Fibroblast of skin of right quadriceps (primary cell): ENCODE data around the gene NRN1L.
"Not testable (repeated sequence)": the region's sequence is repeated elsewhere in the genome, so short reads cannot be mapped to it uniquely, and the experiment has no call there.

Source experiments
- DNase-seq: peaks from one replicate; pipeline ENCODE4 v3.0.0-alpha.2; 2013

The NRN1L gene

DNA sequence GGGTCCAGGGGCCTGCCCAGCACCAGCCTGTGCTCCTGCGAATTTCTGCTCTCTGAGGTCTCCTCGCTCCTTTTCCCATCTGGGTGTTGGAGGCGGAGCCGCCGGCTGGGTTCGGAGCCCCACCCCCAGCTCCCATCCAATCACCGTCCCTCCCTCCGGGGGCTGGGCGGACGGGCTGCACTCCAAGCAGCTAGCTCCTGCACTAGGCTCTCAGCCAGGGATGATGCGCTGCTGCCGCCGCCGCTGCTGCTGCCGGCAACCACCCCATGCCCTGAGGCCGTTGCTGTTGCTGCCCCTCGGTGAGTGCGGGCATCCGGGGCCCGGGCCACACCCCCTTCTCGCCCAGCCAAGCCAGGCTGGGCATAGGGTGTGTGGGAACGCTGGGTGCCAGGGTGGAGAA lies at the start of gene NRN1L:
Gene NRN1L, plus strand, starts transcription at position 202 of the 400 bp plus-strand sequence. Its CDS starts 19 bp downstream, at position 221.
- peak; percentile 87 for DNase-seq

DNA sequence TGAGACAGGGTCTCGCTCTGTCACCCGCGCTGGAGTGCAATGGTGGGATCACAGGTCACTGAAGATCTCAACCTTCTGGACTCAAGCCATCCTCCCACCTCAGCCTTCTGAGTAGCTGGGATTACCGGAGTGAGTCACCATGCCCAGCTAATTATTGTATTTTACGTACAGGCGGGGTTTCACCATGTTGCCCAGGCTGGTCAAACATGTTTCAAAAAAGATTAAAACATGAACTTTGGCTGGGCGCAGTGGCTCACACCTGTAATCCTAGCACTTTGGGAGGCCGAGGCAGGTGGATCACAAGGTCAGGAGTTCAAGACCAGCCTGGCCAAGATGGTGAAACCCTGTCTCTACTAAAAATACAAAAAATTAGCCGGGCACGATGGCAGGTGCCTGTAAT lies 47.5 kb upstream of the NRN1L start:
- not testable (repeated sequence) for DNase-seq

- DNase-seq, result no peak
These were observed 46.9 kb upstream of the NRN1L start for GRCh38 chr16:67837811-67838210.

- no peak for DNase-seq
These were observed 43.4 kb upstream of the NRN1L start for GRCh38 chr16:67841198-67841815.

DNA sequence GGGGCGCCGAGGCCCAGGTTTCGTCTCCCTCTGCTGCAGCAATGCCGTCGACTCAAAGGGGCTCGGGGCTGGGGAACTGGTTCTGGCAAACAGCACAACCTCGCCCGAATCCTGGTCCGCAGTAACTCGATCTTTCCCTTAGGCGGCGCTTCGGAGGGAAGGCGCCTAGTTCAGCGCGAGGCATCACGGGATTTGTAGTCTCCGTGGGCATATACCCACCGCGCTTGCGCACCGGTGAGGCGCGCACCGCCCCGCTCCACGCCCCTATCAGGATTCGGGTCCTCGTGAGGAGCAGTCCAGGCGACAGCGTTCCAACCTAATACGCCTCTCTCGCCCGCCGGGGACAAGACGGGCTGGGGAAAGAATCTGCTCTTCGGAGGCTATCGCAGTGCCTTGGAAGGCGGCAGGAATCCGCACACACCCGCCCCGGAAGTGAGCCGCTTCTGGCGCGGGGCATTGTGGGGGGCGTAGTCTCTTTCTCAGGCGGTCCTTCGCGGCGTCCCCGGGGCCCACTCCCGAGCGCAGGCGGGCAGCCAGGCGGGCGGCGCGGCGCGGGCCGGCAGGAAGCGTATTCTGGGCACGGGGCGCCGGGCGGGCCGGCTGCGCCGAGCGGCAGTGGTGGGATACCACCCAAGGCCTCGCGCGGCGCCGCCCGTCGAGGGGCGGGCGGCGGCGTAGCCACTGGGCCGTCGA lies 42.7 kb upstream of the NRN1L start, which contains the start of gene THAP11:
Gene THAP11, plus strand, starts transcription at position 505 of the 693 bp plus-strand sequence. CDS start 235 bp downstream, outside the sequence.
- DNase-seq, result peak; percentile 94

GRCh38 chr16:67842509-67843342 lies 42.0 kb upstream of the NRN1L start:
- peak; percentile 31 for DNase-seq

- no peak for DNase-seq
These were observed 41.3 kb upstream of the NRN1L start for GRCh38 chr16:67843343-67843765.

- DNase-seq, result peak; percentile 38
These were observed 40.2 kb upstream of the NRN1L start for GRCh38 chr16:67844497-67844896.

- no peak for DNase-seq
These were observed 39.2 kb upstream of the NRN1L start for GRCh38 chr16:67845291-67846062.

DNA sequence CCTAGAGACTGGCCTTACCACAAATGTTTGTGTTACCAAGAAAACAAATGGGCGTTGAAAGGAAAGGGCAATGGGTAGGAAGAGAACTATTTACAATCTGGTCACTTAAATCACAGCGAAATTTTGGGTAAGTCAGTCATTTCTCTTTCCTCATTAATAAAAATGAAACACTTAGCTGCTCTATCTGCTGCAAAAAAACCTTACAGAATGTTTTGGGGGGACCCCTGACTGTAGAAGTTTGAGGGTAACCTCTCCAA lies 38.7 kb upstream of the NRN1L start:
- DNase-seq, result no peak

GRCh38 chr16:67846320-67847063 lies 38.2 kb upstream of the NRN1L start, which contains the start of gene NUTF2:
NUTF2 (plus strand) TSS chr16:67846933; CDS start chr16:67865131, 18,198 bp downstream.
- DNase-seq, result peak; percentile 96

DNA sequence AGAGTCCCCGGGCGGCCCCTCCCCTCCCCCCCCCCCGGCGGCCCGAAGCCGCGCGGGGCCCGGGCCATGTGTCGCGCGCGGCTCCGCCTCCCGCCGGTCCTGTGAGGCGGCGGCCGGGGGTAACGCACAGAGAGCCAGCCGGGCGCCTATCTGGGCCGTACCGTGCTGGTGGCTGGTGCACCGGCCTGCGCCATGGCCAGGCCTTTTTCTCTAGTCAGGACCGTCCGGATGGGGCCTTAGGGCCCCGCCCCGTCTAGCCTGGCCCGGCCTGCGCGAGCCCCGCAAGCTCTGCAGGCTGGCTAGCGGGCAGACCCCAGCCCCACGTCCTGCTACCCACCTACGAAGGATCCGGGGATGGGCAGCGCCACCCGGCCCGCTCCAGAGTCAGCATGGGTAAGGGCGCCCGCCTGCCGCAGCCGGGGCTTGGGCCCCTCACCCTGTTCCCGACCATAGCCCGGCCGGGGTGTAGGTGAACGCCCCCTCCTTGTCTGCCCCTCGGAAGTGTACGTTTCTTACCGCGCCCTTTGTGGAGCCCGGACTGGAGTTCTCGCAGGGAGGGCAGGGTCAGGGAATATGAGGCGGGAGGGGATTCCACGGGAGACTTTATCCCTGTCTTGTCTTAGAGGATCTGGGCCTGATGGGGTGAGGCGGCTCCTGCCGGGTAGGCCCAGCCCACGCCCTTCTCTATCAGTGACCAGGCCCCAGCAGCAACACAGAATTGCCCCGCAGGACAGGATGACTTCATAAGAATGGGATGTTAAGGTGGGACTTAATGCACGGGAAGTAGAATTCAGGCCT lies 37.4 kb upstream of the NRN1L start, which contains the start of gene CENPT:
Gene CENPT, minus strand, starts transcription at position 630 of the 798 bp plus-strand sequence. CDS start 13,834 bp downstream, outside the sequence.
- peak; percentile 57 for DNase-seq

DNA sequence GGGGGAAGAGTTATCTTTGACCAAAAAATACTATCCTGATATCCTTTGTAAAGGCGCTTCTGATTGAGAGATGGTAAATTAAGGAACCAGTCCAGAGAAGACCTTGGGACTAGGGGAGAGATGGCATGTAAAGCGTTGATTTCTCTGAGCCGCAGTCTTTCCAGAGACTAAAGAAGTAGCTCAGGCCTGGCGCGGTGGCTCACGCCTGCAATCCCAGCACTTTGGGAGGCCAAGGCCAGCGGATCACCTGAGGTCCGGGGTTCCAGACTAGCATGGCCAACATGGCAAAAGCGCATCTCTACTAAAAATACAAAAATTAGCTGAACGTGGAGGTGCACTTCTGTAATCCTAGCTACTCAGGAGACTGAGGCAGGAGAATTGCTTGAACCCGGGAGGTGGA lies 36.6 kb upstream of the NRN1L start:
- no peak for DNase-seq

GRCh38 chr16:67853670-67854069 lies 31.0 kb upstream of the NRN1L start:
- DNase-seq, result no peak

GRCh38 chr16:67855789-67856188 lies 28.9 kb upstream of the NRN1L start:
- DNase-seq, result no peak

DNA sequence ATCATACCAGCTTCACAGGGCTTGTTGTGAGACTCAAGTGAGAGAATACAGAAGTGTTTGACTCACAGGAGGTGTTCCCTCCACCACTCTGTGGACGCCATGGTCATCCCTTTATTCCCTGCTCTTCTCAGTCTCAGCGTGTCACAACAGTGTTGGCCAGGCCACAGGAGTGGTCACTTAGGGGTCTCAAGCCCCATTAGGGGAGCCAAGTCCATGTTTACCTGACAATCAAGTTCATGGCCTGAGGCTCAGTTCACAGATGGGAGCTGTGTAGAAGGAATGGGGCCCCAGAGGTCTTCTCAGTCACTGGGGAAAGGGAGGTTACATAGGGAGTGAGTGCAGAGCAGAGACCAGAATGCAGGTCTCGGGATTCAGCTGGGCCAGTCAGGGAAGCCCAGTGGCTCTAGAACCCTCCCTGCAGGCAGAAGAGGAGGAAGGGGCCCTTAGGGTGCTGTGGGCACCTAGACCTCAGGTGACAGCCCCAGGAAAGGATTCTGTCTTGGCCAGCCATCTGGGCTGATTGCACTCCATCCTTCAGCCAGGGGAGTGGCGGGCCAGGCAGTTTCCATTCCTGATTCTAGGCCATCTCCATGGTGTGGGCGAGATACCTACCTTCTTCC lies 27.6 kb upstream of the NRN1L start:
- DNase-seq, result no peak

DNA sequence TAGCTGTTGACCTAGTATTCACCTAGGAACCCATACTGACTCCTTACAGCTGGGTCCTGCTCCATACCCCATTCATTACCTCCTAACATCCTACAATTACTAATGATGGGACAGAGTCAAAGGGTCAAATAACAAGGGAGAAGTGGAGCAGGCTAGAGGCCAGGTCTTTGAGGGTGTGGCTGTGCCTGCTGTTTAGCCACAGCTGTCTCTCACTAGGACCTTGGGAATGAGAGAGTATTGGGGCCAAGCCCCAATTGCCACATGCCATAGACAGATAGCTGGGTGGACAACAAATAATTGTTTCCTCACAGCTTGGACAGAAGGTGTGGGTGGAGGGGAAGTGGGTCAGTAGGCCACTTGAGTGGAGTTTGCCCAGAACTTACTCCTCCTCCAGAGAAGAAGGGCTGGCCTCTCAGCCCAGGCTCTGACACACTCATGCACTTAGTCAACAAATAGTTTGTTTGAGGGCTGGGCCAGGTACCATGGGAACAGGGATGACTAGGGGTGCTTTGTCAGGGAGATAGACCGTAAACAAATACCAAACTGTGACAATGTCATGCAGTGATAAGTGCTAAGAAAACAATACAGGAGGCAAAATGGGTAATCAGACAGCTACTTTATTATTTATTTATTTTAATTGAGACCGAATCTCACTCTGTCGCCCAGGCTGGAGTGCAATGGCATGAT lies 27.0 kb upstream of the NRN1L start:
- peak; percentile 81 for DNase-seq

DNA sequence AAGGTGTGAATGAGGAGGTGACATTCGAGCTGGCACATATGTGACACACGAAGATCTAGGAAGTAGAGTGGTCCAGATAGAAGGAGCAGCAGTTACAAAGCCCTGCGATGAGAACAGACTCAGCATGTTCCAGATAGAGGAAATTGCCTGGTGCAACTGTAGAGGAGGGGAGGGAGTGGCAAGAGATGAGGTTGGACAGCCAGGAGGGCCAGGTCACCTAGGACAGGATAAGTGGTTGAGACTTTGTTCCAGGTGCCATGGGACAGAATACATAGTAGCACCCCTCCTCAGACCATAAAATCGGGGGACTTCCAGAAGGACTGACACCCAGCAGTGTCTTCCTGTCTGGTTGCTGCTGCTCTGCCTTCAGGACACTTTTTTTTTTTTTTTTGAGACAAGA lies 26.2 kb upstream of the NRN1L start:
- DNase-seq, result no peak

GRCh38 chr16:67860589-67861398 lies 23.9 kb upstream of the NRN1L start:
- no peak for DNase-seq
